DND-41 (cell line): ENCODE measurements around the gene TMEM60.

Experiments used
- EZH2 ChIP-seq: IDR thresholded peaks from 3 replicates; pipeline ENCODE4 v1.6.1; 2012; ENCODE audit warnings: borderline replicate concordance, low read depth, mild to moderate bottlenecking, moderate library complexity, low read length, inconsistent platforms; ENCODE audit not compliant: severe bottlenecking
- TF ChIP-seq, protein P1 (sequence below): IDR thresholded peaks from 2 replicates; pipeline ENCODE4 v1.5.1; 2012; ENCODE audit warnings: borderline replicate concordance, low read length, moderate library complexity, mild to moderate bottlenecking; ENCODE audit not compliant: poor library complexity, severe bottlenecking; ENCODE audit errors: extremely low read depth

DNA sequence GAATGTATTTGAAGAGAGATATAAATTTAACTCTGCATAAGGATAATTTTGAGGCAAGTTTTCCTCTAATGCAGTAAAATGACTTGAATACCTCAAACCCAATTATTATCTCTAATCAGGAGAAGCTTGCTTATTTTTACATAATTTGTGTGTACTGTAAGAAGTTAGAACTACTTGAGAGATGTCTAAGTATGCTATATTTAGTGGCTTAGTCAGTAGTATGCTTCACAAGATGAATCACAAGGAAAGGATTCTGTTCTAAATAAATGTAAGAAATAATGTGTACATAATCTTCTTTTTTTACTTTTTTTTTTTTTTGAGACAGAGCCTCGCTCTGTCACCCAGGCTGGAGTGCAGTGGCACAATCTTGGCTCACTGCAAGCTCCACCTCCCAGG, 14.1 kb upstream of the TMEM60 start:
- TF ChIP-seq, protein P1, sequence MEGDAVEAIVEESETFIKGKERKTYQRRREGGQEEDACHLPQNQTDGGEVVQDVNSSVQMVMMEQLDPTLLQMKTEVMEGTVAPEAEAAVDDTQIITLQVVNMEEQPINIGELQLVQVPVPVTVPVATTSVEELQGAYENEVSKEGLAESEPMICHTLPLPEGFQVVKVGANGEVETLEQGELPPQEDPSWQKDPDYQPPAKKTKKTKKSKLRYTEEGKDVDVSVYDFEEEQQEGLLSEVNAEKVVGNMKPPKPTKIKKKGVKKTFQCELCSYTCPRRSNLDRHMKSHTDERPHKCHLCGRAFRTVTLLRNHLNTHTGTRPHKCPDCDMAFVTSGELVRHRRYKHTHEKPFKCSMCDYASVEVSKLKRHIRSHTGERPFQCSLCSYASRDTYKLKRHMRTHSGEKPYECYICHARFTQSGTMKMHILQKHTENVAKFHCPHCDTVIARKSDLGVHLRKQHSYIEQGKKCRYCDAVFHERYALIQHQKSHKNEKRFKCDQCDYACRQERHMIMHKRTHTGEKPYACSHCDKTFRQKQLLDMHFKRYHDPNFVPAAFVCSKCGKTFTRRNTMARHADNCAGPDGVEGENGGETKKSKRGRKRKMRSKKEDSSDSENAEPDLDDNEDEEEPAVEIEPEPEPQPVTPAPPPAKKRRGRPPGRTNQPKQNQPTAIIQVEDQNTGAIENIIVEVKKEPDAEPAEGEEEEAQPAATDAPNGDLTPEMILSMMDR: no peak
- TF ChIP-seq EZH2: no peak
